GM12865 (cell line): ENCODE results near the gene CRYBB3.
"Not testable (repeated sequence)": the region's sequence is repeated elsewhere in the genome, so short reads cannot be mapped to it uniquely, and the experiment has no call there.

Experiments
- DNase-seq: peaks from one replicate; pipeline ENCODE4 v3.0.0; 2010; ENCODE audit warnings: low read depth
- H3K4me3 ChIP-seq: 2 replicates; pipeline ENCODE4 v1.5.1; 2011; ENCODE audit warnings: mild to moderate bottlenecking, low read depth, low read length, control low read depth
- CTCF ChIP-seq: IDR thresholded peaks from 2 replicates; pipeline ENCODE4 v1.5.1; 2011; ENCODE audit warnings: low read length, control low read depth, low read depth, inconsistent platforms; ENCODE audit not compliant: insufficient read depth; ENCODE audit errors: missing control alignments

Gene CRYBB3

GRCh38 chr22:25197340-25197739 is 2.3 kb upstream of the CRYBB3 start:
- DNase-seq = no peak
- no peak for TF ChIP-seq CTCF

GRCh38 chr22:25200967-25201366 is 1.3 kb downstream of the CRYBB3 start:
- H3K4me3 ChIP-seq = no peak overlapping the region
- DNase-seq = no peak
- no peak for TF ChIP-seq CTCF

More at GRCh38 chr22:25197340-25197739, 2.3 kb upstream of the CRYBB3 start:
- no peak overlapping the region for H3K4me3 ChIP-seq

- no peak for TF ChIP-seq CTCF
- no peak overlapping the region for H3K4me3 ChIP-seq
- no peak for DNase-seq
These were observed 2.1 kb downstream of the CRYBB3 start for GRCh38 chr22:25201557-25202273.

GRCh38 chr22:25202290-25202921 is 2.7 kb downstream of the CRYBB3 start:
- peak; percentile 57 for DNase-seq
- TF ChIP-seq CTCF = peak; percentile 92

GRCh38 chr22:25203082-25203481 is 3.4 kb downstream of the CRYBB3 start:
- no peak overlapping the region for H3K4me3 ChIP-seq
- no peak for DNase-seq
- no peak for TF ChIP-seq CTCF

More at GRCh38 chr22:25202290-25202921, 2.7 kb downstream of the CRYBB3 start:
- H3K4me3 ChIP-seq = no peak overlapping the region

- not testable (repeated sequence) for H3K4me3 ChIP-seq, DNase-seq
These were observed 4.9 kb downstream of the CRYBB3 start for GRCh38 chr22:25204547-25204946.

GRCh38 chr22:25205847-25206246 is 6.2 kb downstream of the CRYBB3 start:
- H3K4me3 ChIP-seq = no peak overlapping the region
- TF ChIP-seq CTCF = no peak
- no peak for DNase-seq
